H9 (cell line): ENCODE data around the gene C19orf47. TPM values are rescaled to one million over a fixed set of nuclear protein-coding genes. Genes with fewer than 3 reads are reported as not detected.

ENCODE experiments used
- DNase-seq: peaks from one replicate; pipeline ENCODE4 v3.0.0-alpha.2; 2017
- H2AFZ ChIP-seq: one replicate; pipeline ENCODE4 v1.6.1; 2013; ENCODE audit warnings: mild to moderate bottlenecking, low read length, control low read depth, moderate library complexity
- H2AK5ac ChIP-seq: 2 replicates; pipeline ENCODE4 v1.6.1; 2013; ENCODE audit warnings: low read length, control low read depth, mixed read lengths; ENCODE audit not compliant: insufficient read length
- H2BK120ac ChIP-seq: one replicate; pipeline ENCODE4 v1.6.1; 2013; ENCODE audit warnings: low read depth, mild to moderate bottlenecking, low read length, control low read depth, inconsistent platforms; ENCODE audit not compliant: poor library complexity, severe bottlenecking
- H2BK12ac ChIP-seq: 2 replicates; pipeline ENCODE4 v1.6.1; 2013; ENCODE audit warnings: low read length, control low read depth, mixed read lengths, low read depth; ENCODE audit not compliant: insufficient read length
- H2BK15ac ChIP-seq: 2 replicates; pipeline ENCODE4 v1.6.1; 2013; ENCODE audit warnings: low read depth, low read length, control low read depth
- H2BK20ac ChIP-seq: one replicate; pipeline ENCODE4 v1.6.1; 2013; ENCODE audit warnings: low read depth, mild to moderate bottlenecking, low read length, control low read depth, inconsistent platforms; ENCODE audit not compliant: poor library complexity, severe bottlenecking
- H2BK5ac ChIP-seq: 2 replicates; pipeline ENCODE4 v1.6.1; 2013; ENCODE audit warnings: low read length, control low read depth, mixed read lengths; ENCODE audit not compliant: insufficient read length
- H3K14ac ChIP-seq: 2 replicates; pipeline ENCODE4 v1.6.1; 2013; ENCODE audit warnings: low read length, control low read depth; ENCODE audit not compliant: insufficient read depth
- H3K18ac ChIP-seq: 2 replicates; pipeline ENCODE4 v1.6.1; 2013; ENCODE audit warnings: low read depth, mild to moderate bottlenecking, mixed read lengths, low read length, control low read depth; ENCODE audit not compliant: insufficient read length
- H3K23ac ChIP-seq: 2 replicates; pipeline ENCODE4 v1.6.1; 2013; ENCODE audit warnings: low read length, control low read depth, mixed read lengths, low read depth; ENCODE audit not compliant: insufficient read length
- H3K23me2 ChIP-seq: 2 replicates; pipeline ENCODE4 v1.6.1; 2013; ENCODE audit warnings: low read depth, mild to moderate bottlenecking, mixed read lengths, low read length, control low read depth; ENCODE audit not compliant: insufficient read length, poor library complexity, severe bottlenecking
- H3K27ac ChIP-seq: 2 replicates; pipeline ENCODE4 v1.5.1; 2013; ENCODE audit warnings: low read length, control low read depth, mixed read lengths, low read depth; ENCODE audit not compliant: insufficient read length
- H3K27me3 ChIP-seq: 2 replicates; pipeline ENCODE4 v1.6.1; 2013; ENCODE audit warnings: low read length, control low read depth, inconsistent platforms; ENCODE audit not compliant: insufficient read depth
- H3K4ac ChIP-seq: 2 replicates; pipeline ENCODE4 v1.6.1; 2013; ENCODE audit warnings: low read depth, mild to moderate bottlenecking, control low read depth, inconsistent platforms, low read length, moderate library complexity
- H3K4me1 ChIP-seq: 2 replicates; pipeline ENCODE4 v1.6.1; 2013; ENCODE audit warnings: low read length, control low read depth, inconsistent platforms; ENCODE audit not compliant: insufficient read depth
- H3K4me2 ChIP-seq: 2 replicates; pipeline ENCODE4 v1.6.1; 2013; ENCODE audit warnings: low read length, control low read depth, mixed read lengths; ENCODE audit not compliant: insufficient read length, insufficient read depth
- H3K56ac ChIP-seq: 2 replicates; pipeline ENCODE4 v1.6.1; 2013; ENCODE audit warnings: low read depth, mild to moderate bottlenecking, mixed read lengths, low read length, control low read depth; ENCODE audit not compliant: insufficient read length
- H3K79me1 ChIP-seq: 2 replicates; pipeline ENCODE4 v1.6.1; 2013; ENCODE audit warnings: low read depth, mild to moderate bottlenecking, moderate library complexity, low read length, control low read depth, inconsistent platforms; ENCODE audit not compliant: insufficient read depth, poor library complexity, severe bottlenecking
- H3K79me2 ChIP-seq: 2 replicates; pipeline ENCODE4 v1.6.1; 2013; ENCODE audit warnings: low read length, control low read depth, inconsistent platforms; ENCODE audit not compliant: insufficient read depth
- H3K9ac ChIP-seq: 2 replicates; pipeline ENCODE4 v1.6.1; 2013; ENCODE audit warnings: low read length, control low read depth, mixed read lengths; ENCODE audit not compliant: insufficient read length; ENCODE audit errors: extremely low read depth
- H3K9me3 ChIP-seq: one replicate; pipeline ENCODE4 v1.6.1; 2013; ENCODE audit warnings: low read depth, low read length, inconsistent platforms; ENCODE audit not compliant: control insufficient read depth
- H3T11ph ChIP-seq: one replicate; pipeline ENCODE4 v1.6.1; 2013; ENCODE audit warnings: mild to moderate bottlenecking, low read length, control low read depth, inconsistent platforms
- H4K20me1 ChIP-seq: one replicate; pipeline ENCODE4 v1.6.1; 2013; ENCODE audit not compliant: control insufficient read depth, insufficient read length, insufficient read depth
- H4K5ac ChIP-seq: 2 replicates; pipeline ENCODE4 v1.6.1; 2013; ENCODE audit warnings: low read depth, mild to moderate bottlenecking, mixed read lengths, low read length, control low read depth; ENCODE audit not compliant: insufficient read length
- H4K8ac ChIP-seq: replicated peaks from 2 replicates; pipeline ENCODE4 v1.6.1; 2013; ENCODE audit warnings: low read length, control low read depth, mixed read lengths, low read depth; ENCODE audit not compliant: insufficient read length
- H4K91ac ChIP-seq: 2 replicates; pipeline ENCODE4 v1.6.1; 2013; ENCODE audit warnings: low read depth, mild to moderate bottlenecking, moderate library complexity, mixed read lengths, low read length, control low read depth; ENCODE audit not compliant: insufficient read length
- H3K27ac Mint-ChIP-seq, 3 experiments: 2 replicates in 2 of 3; 3 replicates in 1 of 3; pipeline ENCODE4 v1.8.0; 2020 to 2021; ENCODE audit warnings: mixed read lengths in 3 of 3, mild to moderate bottlenecking in 1 of 3, moderate library complexity in 1 of 3
- H3K27me3 Mint-ChIP-seq: 2 replicates; pipeline ENCODE4 v1.8.0; 2021; ENCODE audit warnings: low read depth, mild to moderate bottlenecking, moderate library complexity, mixed read lengths
- H3K36me3 Mint-ChIP-seq, 3 experiments: 2 replicates in 2 of 3; 3 replicates in 1 of 3; pipeline ENCODE4 v1.8.0; 2020 to 2021; ENCODE audit warnings: low read depth in 3 of 3, mixed read lengths in 3 of 3; ENCODE audit not compliant: insufficient read depth in 1 of 3
- H3K4me1 Mint-ChIP-seq, 2 experiments: 2 replicates each; pipeline ENCODE4 v1.8.0; 2020; ENCODE audit warnings: mixed read lengths in 2 of 2
- H3K4me3 Mint-ChIP-seq, 2 experiments: 2 replicates in 1 of 2; 3 replicates in 1 of 2; pipeline ENCODE4 v1.8.0; 2020 to 2021; ENCODE audit warnings: mild to moderate bottlenecking in 2 of 2, mixed read lengths in 2 of 2, moderate library complexity in 1 of 2
- H3K9me3 Mint-ChIP-seq, 2 experiments: 2 replicates in 1 of 2; 3 replicates in 1 of 2; pipeline ENCODE4 v1.8.0; 2020; ENCODE audit warnings: mild to moderate bottlenecking in 2 of 2, mixed read lengths in 2 of 2, moderate library complexity in 1 of 2
- CTCF ChIP-seq: fragments of 200-600 bp; sonication (generic); conservative IDR thresholded peaks from 3 replicates; pipeline ENCODE4 v1.8.0; 2021; ENCODE audit warnings: antibody characterized with exemption, mild to moderate bottlenecking
- WGBS: extraction: QIAGEN DNeasy Blood & Tissue Kit; methylation state at CpG from one replicate; pipeline ENCODE4 v1.1.7; 2013; ENCODE audit warnings: missing lambda C conversion rate, low lambda C conversion rate, mixed read lengths; ENCODE audit not compliant: insufficient read length; ENCODE audit errors: extremely low coverage; 5-methylcytosine and 5-hydroxymethylcytosine counted together
- total RNA-seq: library from RNA; stranded (reverse); gene quantifications from 2 replicates; pipeline ENCODE4 v1.2.1, GENCODE V29; 2021

Gene C19orf47
- total RNA-seq, 1 experiment from 2014 or later: 19.4 TPM

GRCh38 chr19:40286235-40286970 is 61.8 kb downstream of the C19orf47 start:
- Mint-ChIP-seq H3K4me1 (peaks cover 27 to 33% of the 10 kb centered on the region in 2 experiments), H3K4me3 (peak overlapping the region; percentile 89 to 96), H3K27me3 (no peaks in the 10 kb centered on the region), H3K36me3 (no peaks in the 10 kb centered on the region), H3K9me3 (no peaks in the 10 kb centered on the region; a peak in 1 of 5 replicates), H3K27ac (peak overlapping the region; percentile 3 to 100 (median 99); a peak in 5 of 7 replicates)
- no CpG with 5 or more reads among the region's 16 CpGs for WGBS
- Histone ChIP-seq H2BK12ac (no peak overlapping the region), H3K27ac (no peak overlapping the region), H2BK20ac (no peak overlapping the region), H3K14ac (no peak overlapping the region), H2BK15ac (no peak overlapping the region), H3K23me2 (peaks cover 9% of the 10 kb centered on the region), H3K4me2 (peak overlapping the region; percentile 90), H3K79me1 (peaks cover 5% of the 10 kb centered on the region), H3K18ac (no peak overlapping the region), H4K91ac (no peak overlapping the region), H3K27me3 (no peaks in the 10 kb centered on the region), H3T11ph (no peak overlapping the region), H2AK5ac (no peak overlapping the region), H3K79me2 (peaks cover 13% of the 10 kb centered on the region), H3K23ac (no peak overlapping the region), H4K8ac (no peak overlapping the region), H3K9me3 (no peaks in the 10 kb centered on the region), H4K20me1 (no peaks in the 10 kb centered on the region), H3K4me1 (no peaks in the 10 kb centered on the region; the same call in 1 of the 2 replicates), H4K5ac (no peak overlapping the region), H2BK5ac (no peak overlapping the region), H3K56ac (no peak overlapping the region), H3K9ac (no peak overlapping the region), H3K4ac (no peak overlapping the region), H2BK120ac (no peak overlapping the region), H2AFZ (no peak overlapping the region)
- no peak for DNase-seq
- no peak for TF ChIP-seq CTCF
